Gastrocnemius medialis (tissue), 4 donors: Measurements from ENCODE around the gene MCEE.

ENCODE experiments used
- CTCF ChIP-seq, 5 experiments: fragments of 450-650 bp in 3 of 5; fragments of 200-600 bp in 2 of 5; sonication (generic) in 2 of 5; IDR thresholded peaks in 4 of 5; conservative IDR thresholded peaks in 1 of 5; 1 replicate in 4 of 5; 2 replicates in 1 of 5; pipeline ENCODE4 v1.5.1; 2016 to 2019; ENCODE audit warnings: antibody characterized with exemption in 5 of 5, mild to moderate bottlenecking in 3 of 5, moderate library complexity in 3 of 5
- POLR2A ChIP-seq, 2 donors: fragments of 450-650 bp; IDR thresholded peaks; one replicate each; pipeline ENCODE4 v1.6.1; 2017; ENCODE audit warnings: antibody characterized with exemption in 2 of 2, mild to moderate bottlenecking in 2 of 2, moderate library complexity in 2 of 2

GRCh38 chr2:71143782-71144181, 13.8 kb upstream of the MCEE start:
- TF ChIP-seq POLR2A (IDR thresholded peaks at IDR 0.05) (no peak), CTCF (IDR thresholded peaks at IDR 0.05 in 4 of 5, conservative IDR thresholded peaks at IDR 0.05 in 1 of 5) (no peak)
